ENCODE data around the gene CELSR1.

CELSR1 gene

DNA sequence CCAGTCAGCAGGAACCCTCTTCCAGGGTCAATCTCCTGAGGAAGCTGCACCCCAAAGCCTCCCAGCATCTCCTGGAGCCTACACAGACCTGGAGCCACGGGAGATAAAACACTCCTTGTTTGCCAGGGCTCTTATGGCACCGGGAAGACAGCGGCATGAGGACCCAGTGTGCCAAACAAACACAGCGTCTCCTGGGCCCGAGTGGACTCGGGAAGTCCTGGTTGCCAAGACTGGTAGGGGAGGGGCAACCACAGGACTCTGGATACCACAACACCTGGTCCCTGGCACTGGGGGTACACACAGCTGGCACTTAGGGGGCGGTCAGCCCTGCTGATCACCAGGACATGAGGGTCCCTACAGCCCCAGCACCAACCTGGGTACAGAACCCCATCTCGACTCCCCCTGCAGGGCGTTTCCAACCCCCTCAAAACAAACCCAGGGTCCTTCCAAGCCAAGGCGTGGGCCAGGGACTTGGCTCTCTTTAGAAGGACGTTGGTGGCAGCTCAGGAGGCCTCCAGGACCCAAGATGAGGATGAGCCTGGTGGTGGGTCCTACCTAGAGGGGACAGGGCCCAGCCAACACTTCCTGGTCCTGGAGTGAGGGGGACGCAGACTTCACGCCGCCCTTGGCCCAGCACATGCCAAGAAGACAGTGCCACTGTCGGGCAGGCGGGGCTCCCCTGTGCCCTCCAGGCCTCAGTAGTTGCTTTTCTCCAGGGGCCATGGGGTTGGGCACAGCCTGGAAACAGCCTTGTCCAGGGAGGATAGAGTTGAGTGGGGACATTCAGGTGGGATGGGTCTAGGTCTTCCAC lies 85.0 kb downstream of the CELSR1 start:
- TF ChIP-seq, protein P1, sequence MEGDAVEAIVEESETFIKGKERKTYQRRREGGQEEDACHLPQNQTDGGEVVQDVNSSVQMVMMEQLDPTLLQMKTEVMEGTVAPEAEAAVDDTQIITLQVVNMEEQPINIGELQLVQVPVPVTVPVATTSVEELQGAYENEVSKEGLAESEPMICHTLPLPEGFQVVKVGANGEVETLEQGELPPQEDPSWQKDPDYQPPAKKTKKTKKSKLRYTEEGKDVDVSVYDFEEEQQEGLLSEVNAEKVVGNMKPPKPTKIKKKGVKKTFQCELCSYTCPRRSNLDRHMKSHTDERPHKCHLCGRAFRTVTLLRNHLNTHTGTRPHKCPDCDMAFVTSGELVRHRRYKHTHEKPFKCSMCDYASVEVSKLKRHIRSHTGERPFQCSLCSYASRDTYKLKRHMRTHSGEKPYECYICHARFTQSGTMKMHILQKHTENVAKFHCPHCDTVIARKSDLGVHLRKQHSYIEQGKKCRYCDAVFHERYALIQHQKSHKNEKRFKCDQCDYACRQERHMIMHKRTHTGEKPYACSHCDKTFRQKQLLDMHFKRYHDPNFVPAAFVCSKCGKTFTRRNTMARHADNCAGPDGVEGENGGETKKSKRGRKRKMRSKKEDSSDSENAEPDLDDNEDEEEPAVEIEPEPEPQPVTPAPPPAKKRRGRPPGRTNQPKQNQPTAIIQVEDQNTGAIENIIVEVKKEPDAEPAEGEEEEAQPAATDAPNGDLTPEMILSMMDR (IDR thresholded peaks at IDR 0.05), result no peak

DNA sequence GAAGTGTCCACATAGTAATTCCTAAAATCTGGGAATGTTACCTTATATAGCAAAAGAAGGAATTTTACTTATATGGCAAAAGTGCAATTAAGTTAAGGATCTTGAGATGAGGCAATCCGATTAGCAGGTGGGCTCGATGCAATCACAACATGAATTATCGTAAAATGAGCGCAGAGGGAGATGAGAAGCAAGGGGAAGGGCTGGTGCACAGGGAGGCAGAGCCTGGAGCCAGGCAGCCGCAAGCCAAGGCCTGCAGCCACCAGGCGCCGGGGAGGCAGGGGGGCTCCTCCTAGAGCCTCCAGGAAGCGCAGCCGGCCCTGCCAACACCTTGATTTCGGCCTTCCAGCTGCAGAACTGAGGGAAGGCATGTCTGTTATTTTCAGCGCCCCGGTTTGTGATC lies 85.7 kb downstream of the CELSR1 start:
- TF ChIP-seq, protein P1 (IDR thresholded peaks at IDR 0.05), result no peak

DNA sequence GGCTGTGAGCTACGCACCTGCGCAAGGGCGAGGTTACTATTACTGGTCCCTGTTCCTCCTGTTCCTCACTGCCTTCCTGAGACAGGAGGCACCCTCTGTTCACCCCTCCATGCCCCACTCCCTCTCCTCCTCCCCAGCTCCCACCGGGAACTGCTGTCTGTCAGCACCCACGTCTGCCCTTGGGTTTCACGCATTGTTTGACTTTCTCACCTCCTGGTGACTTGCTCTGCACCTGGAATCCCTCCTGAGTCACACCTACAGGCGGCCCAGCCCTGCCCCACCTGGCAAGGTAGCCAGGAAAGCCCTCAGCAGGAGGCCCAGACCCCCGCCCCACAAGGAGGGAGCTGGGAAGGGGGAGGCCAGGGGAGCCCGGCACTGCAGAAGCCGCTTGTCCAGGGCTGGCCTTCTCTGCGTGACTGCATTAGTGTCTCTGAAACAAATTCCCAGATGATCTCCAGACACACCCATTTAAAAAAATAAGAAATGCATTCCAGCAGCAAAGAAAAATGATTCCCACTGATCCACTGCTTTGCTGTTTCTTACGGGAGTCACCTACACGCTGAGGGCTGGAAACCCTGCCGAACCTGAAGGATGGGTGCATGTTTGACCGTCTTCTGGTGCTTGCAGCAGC lies 86.4 kb downstream of the CELSR1 start:
- TF ChIP-seq, protein P1 (IDR thresholded peaks at IDR 0.05), result no peak

DNA sequence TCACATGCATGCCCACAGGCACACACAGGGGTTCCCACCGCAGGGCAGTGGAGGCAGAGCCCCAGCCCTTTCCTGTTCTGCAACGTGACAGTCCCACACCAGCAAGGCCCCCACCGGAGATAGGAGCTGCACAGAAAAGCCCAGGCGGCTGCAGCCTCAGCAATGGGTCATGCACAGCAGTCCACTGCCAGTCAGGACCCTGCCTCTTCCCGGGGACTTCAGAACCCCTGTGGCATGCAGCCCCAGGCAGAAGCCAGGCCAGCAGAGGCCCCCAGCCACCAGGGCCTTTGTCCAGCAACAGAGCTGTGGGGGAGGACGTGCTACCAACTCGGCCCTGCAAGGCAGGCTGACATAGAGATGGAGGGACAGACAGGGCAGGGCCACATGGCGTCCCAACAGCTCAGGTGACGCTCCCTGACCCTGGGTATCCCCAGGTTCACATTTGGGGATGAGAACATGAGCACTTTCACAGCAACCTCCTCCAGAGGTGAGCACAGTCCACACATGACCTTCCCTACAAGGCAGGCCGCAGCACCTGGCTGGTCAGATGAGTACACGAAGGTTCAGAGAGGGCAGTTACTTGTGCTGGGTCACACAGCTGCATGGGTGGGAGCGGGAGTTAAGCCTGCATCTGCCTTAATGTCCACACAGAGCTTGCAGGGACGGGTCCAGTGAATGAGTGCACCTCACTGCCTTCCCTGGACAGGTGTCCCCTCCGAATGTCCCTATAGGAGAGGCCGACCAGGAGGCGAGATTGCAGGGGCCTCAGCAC lies 87.3 kb downstream of the CELSR1 start:
- TF ChIP-seq, protein P1 (IDR thresholded peaks at IDR 0.05), result no peak

DNA sequence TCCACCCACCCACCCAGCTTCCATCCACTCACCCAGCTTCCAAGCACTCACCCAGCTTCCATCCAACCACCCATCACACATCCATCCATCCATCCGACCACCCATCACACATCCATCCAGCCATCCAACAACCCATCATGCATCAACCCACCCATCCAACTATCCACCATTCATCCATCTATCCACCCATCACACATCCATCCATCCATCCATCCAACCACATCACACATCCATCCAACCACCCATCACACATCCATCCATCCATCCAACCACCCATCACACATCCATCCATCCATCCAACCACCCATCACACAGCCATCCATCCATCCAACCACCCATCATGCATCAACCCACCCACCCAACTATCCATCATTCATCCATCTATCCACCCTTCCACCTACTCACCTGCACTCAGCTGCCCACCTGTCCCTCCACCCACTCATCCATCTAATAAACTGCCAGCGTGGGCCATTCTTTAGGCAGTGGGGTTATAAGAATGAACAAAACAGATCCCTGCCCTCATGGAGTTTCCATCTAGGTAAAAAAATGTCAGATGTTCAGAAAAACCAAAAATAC lies 88.2 kb downstream of the CELSR1 start:
- TF ChIP-seq, protein P1 (IDR thresholded peaks at IDR 0.05), result no peak

DNA sequence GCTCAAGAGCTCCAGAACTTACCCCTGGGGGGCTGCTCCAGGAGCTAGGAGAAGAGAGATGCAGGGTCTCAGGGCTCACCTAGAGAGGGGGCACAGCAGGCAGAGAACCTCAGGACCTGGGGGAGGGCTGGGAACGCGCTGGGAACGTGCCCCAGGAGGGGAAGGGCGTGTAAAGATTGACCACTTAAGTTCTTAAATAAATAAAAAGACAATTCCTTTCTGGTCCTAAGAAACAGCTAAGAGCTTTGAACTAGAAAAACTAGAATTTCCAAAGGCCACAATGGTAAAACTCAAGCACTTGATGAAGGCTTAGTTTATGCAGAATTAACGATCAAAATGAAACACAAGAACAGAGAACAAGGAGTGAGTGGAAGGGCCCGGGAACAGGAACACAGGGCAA lies 89.1 kb downstream of the CELSR1 start:
- TF ChIP-seq, protein P1 (IDR thresholded peaks at IDR 0.05), result no peak

DNA sequence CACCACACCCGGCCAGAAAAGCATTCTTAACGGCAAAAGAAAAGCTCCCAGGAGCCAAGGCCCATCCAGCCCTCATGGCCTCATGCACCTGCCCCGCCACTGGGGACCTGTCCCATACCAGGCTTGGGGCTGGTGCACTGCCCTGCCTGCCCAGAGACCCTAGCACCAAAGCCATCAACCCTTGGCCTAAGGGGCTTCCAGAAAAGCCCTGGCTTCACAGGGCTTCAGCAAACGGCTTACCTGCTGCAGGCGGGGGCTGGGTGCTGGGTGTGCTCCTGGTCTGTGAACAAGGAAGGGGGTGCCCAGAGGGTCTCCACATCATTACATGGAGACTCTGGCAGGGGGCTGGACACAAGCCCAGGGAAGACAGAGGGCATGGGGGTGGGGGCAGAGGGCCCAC lies 89.5 kb downstream of the CELSR1 start:
- TF ChIP-seq, protein P1 (IDR thresholded peaks at IDR 0.05), result no peak
